ENCODE measurements around the gene WDR45B.

WDR45B gene

GRCh38 chr17:82631544-82631943 lies 16.7 kb downstream of the WDR45B start:
- in situ Hi-C loops (cut with HindIII; ENCODE audit: low sequenced_read_pairs): no loop called here

- in situ Hi-C loops (cut with HindIII; ENCODE audit: low sequenced_read_pairs): no loop called here
Measured at GRCh38 chr17:82630212-82630611, 18.0 kb downstream of the WDR45B start.

- in situ Hi-C loops (cut with HindIII; ENCODE audit: low sequenced_read_pairs): no loop called here
Measured at GRCh38 chr17:82629748-82630147, 18.5 kb downstream of the WDR45B start.

GRCh38 chr17:82627405-82627804 lies 20.8 kb downstream of the WDR45B start:
- in situ Hi-C loops (cut with HindIII; ENCODE audit: low sequenced_read_pairs): no loop called here

- in situ Hi-C loops (cut with HindIII; ENCODE audit: low sequenced_read_pairs): no loop called here
Measured at GRCh38 chr17:82623707-82624106, 24.5 kb downstream of the WDR45B start.

GRCh38 chr17:82619641-82620040 lies 28.6 kb downstream of the WDR45B start:
- in situ Hi-C loops (cut with HindIII; ENCODE audit: low sequenced_read_pairs): no loop called here

- in situ Hi-C loops (cut with HindIII; ENCODE audit: low sequenced_read_pairs): no loop called here
Measured at GRCh38 chr17:82619211-82619610, 29.0 kb downstream of the WDR45B start.

- in situ Hi-C loops (cut with HindIII; ENCODE audit: low sequenced_read_pairs): no loop called here
Measured at GRCh38 chr17:82616021-82616711, 32.1 kb downstream of the WDR45B start.

GRCh38 chr17:82615084-82616020 lies 32.9 kb downstream of the WDR45B start:
- in situ Hi-C loops (cut with HindIII; ENCODE audit: low sequenced_read_pairs): no loop called here

GRCh38 chr17:82614095-82614631 lies 34.1 kb downstream of the WDR45B start:
- in situ Hi-C loops (cut with HindIII; ENCODE audit: low sequenced_read_pairs): no loop called here

GRCh38 chr17:82613283-82614094 lies 34.8 kb downstream of the WDR45B start:
- in situ Hi-C loops (cut with HindIII; ENCODE audit: low sequenced_read_pairs): no loop called here

GRCh38 chr17:82611140-82612058 lies 36.8 kb downstream of the WDR45B start:
- in situ Hi-C loops (cut with HindIII; ENCODE audit: low sequenced_read_pairs): no loop called here

GRCh38 chr17:82609655-82610054 lies 38.6 kb downstream of the WDR45B start:
- in situ Hi-C loops (cut with HindIII; ENCODE audit: low sequenced_read_pairs): no loop called here

- in situ Hi-C loops (cut with HindIII; ENCODE audit: low sequenced_read_pairs): no loop called here
Measured at GRCh38 chr17:82608816-82609215, 39.4 kb downstream of the WDR45B start.

- in situ Hi-C loops (cut with HindIII; ENCODE audit: low sequenced_read_pairs): no loop called here
Measured at GRCh38 chr17:82605939-82606600, 42.2 kb downstream of the WDR45B start.

- in situ Hi-C loops (cut with HindIII; ENCODE audit: low sequenced_read_pairs): no loop called here
Measured at GRCh38 chr17:82604532-82604931, 43.7 kb downstream of the WDR45B start.

GRCh38 chr17:82603981-82604448 lies 44.2 kb downstream of the WDR45B start:
- in situ Hi-C loops (cut with HindIII; ENCODE audit: low sequenced_read_pairs): no loop called here

GRCh38 chr17:82602986-82603710 lies 45.1 kb downstream of the WDR45B start:
- in situ Hi-C loops (cut with HindIII; ENCODE audit: low sequenced_read_pairs): no loop called here

- in situ Hi-C loops (cut with HindIII; ENCODE audit: low sequenced_read_pairs): no loop called here
Measured at GRCh38 chr17:82602487-82602886, 45.8 kb downstream of the WDR45B start.

All from DLD1 (cell line).